IPS DF 19.7 (cell line): ENCODE data around the gene TRUB2.

Experiments used
- DNase-seq: peaks from one replicate; pipeline ENCODE4 v3.0.0-alpha.2; 2013; ENCODE audit warnings: low read depth, low spot score

TRUB2 gene, protein sequence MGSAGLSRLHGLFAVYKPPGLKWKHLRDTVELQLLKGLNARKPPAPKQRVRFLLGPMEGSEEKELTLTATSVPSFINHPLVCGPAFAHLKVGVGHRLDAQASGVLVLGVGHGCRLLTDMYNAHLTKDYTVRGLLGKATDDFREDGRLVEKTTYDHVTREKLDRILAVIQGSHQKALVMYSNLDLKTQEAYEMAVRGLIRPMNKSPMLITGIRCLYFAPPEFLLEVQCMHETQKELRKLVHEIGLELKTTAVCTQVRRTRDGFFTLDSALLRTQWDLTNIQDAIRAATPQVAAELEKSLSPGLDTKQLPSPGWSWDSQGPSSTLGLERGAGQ

GRCh38 chr9:128322404-128323211 lies at the start of gene TRUB2, which contains the start of gene COQ4:
Gene TRUB2, minus strand, starts transcription at chr9:128322447. Its CDS starts 39 bp downstream, at chr9:128322408.
Gene COQ4, plus strand, starts transcription at chr9:128322839. Its CDS starts 20 bp downstream, at chr9:128322859.
- DNase-seq: peak; percentile 78

GRCh38 chr9:128371630-128372117 lies 49.4 kb upstream of the TRUB2 start:
- DNase-seq: no peak

- peak; percentile 82 for DNase-seq
These were observed 48.7 kb upstream of the TRUB2 start, which contains the start of gene URM1 for GRCh38 chr9:128370752-128371629. Gene URM1, plus strand, starts transcription at chr9:128371374. Its CDS starts 7 bp downstream, at chr9:128371381.

- DNase-seq: no peak
These were observed 48.1 kb upstream of the TRUB2 start for GRCh38 chr9:128370367-128370751.

GRCh38 chr9:128369024-128369706 lies 46.9 kb upstream of the TRUB2 start:
- DNase-seq: no peak

GRCh38 chr9:128365525-128365924 lies 43.3 kb upstream of the TRUB2 start:
- DNase-seq: no peak

GRCh38 chr9:128362774-128363173 lies 40.5 kb upstream of the TRUB2 start:
- DNase-seq: no peak

DNA sequence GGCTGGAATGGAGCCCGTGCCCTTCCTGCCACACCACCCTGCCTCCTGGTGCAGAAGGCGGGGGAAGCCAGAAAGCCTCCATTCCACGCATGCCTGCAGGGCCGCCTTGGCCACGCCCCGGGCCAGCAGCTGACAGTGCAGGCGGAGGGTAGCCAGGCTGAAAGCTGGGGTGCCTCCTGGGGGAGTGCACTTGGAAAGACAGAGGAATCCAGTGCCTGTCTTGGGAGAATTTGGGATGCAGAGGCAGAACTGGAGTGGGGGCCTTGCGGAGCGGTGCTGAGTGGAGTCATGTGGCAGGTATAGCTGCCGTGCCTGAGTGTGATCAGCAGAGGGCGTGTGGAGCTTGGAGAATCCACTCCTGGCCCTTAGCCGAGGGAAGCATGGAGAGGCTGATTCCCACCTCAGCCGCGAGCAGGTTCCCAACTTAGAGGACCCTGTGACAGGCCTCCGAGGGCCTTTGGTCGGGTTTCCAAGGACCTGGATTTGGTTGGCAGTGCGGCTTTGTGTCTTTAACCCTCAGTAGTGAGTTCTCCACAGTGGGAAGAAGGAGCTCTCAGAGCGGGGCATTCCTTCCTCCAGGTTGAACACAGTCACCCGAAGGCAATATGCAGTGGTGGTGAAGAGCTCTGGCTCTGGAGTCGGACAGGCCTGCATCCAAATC lies 39.9 kb upstream of the TRUB2 start:
- DNase-seq: no peak

- no peak for DNase-seq
These were observed 39.2 kb upstream of the TRUB2 start for GRCh38 chr9:128361296-128361985.

DNA sequence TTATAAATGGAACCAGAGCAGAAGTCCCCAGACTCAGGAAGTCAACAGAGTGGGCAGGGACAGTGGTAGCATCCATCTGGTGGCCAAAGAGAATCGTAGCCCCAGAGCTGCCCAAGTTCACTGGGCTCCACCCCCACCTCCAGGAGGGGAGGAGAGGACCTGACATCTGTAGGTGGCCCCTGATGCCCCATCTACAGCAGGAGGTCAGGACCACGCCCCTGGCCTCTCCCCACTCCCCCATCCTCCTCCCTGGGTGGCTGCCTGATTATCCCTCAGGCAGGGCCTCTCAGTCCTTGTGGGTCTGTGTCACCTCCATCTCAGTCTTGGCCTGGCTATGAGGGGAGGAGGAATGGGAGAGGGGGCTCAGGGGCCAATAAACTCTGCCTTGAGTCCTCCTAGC lies 38.6 kb upstream of the TRUB2 start:
- DNase-seq: no peak

DNA sequence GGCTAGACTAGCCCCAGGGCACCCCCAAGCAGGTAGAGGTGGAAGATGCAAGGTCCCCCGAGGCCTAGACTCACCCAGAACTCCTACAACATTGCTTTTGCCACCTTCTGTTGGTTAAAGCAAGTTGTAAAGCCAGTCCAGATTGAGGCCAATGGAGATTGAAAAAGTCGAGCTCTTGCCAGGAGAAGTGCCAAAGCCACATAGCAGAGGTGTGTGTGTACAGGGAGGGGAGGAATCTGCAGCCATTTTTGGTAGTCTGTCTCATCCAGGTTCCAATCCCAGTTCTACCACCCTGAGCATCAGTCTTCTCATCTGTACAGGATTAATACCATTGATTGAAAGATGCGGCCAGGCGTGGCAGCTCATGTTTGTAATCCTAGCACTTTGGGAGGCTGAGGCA lies 36.6 kb upstream of the TRUB2 start:
- DNase-seq: no peak

DNA sequence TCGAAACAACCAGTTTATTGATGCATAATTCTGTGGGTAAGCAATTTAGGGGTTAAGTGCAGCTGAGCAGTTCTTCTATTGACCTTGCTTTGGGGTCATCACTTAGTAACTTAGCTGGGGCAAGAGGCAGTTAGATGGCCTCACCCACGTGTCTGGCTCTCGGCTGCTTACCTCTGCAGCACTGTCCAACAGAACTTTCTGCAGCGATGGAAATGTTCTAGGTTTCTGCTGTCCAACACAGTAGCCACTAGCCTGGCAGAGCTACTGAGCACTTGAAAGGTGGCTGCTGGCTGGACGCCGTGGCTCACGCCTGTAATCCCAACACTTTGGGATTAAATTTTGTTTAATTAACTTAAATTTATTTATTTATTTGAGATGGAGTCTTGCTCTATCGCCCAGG lies 35.8 kb upstream of the TRUB2 start:
- no peak for DNase-seq

GRCh38 chr9:128355451-128355850 lies 33.2 kb upstream of the TRUB2 start:
- DNase-seq: no peak

DNA sequence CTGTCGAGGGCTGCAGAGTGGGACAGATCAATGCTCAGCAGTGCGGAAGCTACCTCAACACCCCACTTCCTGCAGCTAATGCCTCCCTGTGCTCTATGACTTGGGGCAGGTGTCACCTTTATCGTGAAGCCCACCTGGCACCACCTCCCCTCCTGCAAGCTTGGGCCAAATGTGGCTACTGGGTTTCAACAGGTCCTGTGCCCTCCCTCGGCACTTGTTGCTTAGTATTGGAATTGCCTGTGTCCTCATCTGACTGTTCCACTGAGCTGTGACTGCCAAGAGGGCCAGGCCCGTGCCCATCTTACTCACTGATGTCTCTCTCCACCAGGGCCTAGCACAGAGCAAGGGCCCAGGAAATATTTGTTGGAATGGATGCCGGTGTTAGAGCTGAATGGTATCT lies 27.5 kb upstream of the TRUB2 start:
- DNase-seq: no peak

- no peak for DNase-seq
These were observed 26.9 kb upstream of the TRUB2 start for GRCh38 chr9:128349125-128349524.

DNA sequence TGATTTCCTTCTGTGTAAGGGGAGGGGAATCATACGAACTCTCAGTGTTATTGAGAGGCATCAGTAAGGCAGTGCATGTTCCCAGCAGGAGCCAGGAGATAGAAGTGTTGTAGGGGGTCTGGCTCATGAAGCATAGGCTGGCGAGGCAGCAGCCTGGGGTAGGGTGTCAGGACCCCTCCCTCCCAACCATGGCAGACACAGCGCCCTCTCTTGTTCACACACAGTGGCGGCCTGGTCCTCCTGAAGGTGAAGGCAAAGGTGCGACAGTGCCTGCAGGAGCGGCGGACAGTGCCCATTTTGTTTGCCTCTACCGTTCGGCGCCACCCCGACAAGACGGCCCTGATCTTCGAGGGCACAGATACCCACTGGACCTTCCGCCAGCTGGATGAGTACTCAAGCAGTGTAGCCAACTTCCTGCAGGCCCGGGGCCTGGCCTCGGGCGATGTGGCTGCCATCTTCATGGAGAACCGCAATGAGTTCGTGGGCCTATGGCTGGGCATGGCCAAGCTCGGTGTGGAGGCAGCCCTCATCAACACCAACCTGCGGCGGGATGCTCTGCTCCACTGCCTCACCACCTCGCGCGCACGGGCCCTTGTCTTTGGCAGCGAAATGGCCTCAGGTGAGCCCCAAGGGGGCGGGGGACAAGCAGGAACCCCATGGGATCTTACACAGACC lies 22.8 kb upstream of the TRUB2 start:
- DNase-seq: no peak

GRCh38 chr9:128343855-128344254 lies 21.6 kb upstream of the TRUB2 start:
- DNase-seq: no peak

DNA sequence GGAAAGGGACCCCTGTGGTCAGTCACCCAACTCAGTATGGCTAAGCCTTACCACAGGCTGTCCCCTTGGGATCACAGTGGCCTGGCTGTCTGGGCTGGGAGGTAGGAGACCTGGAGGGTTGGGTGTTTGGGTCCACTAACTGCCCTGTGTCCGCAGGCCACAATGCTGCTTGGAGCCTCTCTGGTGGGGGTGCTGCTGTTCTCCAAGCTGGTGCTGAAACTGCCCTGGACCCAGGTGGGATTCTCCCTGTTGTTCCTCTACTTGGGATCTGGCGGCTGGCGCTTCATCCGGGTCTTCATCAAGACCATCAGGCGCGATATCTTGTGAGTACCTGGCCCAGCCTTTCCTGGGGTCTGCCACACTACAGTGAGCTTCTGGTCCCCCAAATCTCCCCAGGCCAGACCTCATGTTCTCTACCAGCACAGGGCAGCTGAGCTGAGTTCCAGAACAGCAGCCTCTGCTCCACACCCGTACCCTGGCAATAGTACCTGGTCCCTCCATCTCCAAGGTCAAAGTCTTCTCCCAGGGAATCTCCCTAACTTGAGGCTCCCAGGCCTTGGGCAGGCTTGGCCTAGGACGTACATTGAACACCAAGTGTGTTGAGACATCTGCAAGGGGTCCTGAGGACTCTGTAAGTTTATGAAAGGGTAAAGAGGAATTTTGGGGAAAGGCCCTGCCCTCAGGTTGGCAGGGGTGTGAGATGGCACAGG lies 20.9 kb upstream of the TRUB2 start:
- DNase-seq: no peak

DNA sequence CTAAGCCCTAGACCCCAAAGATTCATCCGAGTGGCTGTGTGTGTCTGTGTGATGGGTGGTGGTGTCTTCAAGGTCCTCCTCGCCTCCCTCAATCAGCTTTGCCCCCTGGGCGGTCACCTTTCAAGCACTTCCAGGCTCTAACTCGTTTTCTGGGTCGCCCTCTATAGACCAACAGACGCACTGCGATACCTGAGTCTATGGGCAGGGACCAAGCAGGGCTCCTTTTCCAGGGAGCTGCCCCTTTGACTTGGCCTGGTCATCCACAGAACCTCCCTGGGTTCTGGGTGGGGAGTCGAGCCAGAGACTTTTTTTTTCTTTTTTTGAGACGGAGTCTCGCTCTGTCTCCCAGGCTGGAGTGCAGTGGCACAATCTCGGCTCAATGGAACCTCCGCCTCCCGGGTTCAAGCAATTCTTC lies 19.2 kb upstream of the TRUB2 start:
- peak; percentile 57 for DNase-seq
